HepG2 (cell line): Measurements from ENCODE around the gene VDR.

ENCODE experiments used
- BRD4 ChIP-seq: sonication (generic); formaldehyde crosslinking; IDR thresholded peaks from 2 replicates; pipeline ENCODE4 v1.4.0; 2020; ENCODE audit warnings: missing genetic modification reagents
- EZH2 ChIP-seq: conservative IDR thresholded peaks from 2 replicates; pipeline ENCODE4 v1.6.1; 2012; ENCODE audit warnings: mild to moderate bottlenecking, low read depth, low read length, moderate library complexity
- JDP2 ChIP-seq: sonication (generic); formaldehyde crosslinking; IDR thresholded peaks from 2 replicates; pipeline ENCODE4 v1.8.1; 2022; ENCODE audit warnings: missing genetic modification reagents, borderline replicate concordance
- PTBP1 ChIP-seq: fragments of 200-400 bp; formaldehyde crosslinking; IDR thresholded peaks from 2 replicates; pipeline ENCODE4 v1.6.1; 2018; ENCODE audit warnings: low read length, low read depth; ENCODE audit not compliant: poor library complexity, severe bottlenecking
- RBM22 ChIP-seq: fragments of 200-400 bp; formaldehyde crosslinking; optimal IDR thresholded peaks from 2 replicates; pipeline ENCODE3; 2017; ENCODE audit warnings: mild to moderate bottlenecking, low read length, moderate library complexity
- RCOR2 ChIP-seq: IDR thresholded peaks from 2 replicates; pipeline ENCODE4 v1.6.1; 2016; ENCODE audit warnings: missing biosample characterization, missing genetic modification reagents
- ZZZ3 ChIP-seq: sonication (generic); formaldehyde crosslinking; IDR thresholded peaks from 2 replicates; pipeline ENCODE4 v1.4.0; 2020; ENCODE audit warnings: missing genetic modification reagents, mild to moderate bottlenecking, borderline replicate concordance
- TF ChIP-seq, protein P1 (sequence below): sonication (generic); formaldehyde crosslinking; IDR thresholded peaks from 2 replicates; pipeline ENCODE4 v1.4.0; 2020; ENCODE audit warnings: missing genetic modification reagents
- TF ChIP-seq, protein P2 (sequence below): sonication (generic); formaldehyde crosslinking; conservative IDR thresholded peaks from 2 replicates; pipeline ENCODE4 v1.8.0; 2022; ENCODE audit warnings: missing genetic modification reagents

DNA sequence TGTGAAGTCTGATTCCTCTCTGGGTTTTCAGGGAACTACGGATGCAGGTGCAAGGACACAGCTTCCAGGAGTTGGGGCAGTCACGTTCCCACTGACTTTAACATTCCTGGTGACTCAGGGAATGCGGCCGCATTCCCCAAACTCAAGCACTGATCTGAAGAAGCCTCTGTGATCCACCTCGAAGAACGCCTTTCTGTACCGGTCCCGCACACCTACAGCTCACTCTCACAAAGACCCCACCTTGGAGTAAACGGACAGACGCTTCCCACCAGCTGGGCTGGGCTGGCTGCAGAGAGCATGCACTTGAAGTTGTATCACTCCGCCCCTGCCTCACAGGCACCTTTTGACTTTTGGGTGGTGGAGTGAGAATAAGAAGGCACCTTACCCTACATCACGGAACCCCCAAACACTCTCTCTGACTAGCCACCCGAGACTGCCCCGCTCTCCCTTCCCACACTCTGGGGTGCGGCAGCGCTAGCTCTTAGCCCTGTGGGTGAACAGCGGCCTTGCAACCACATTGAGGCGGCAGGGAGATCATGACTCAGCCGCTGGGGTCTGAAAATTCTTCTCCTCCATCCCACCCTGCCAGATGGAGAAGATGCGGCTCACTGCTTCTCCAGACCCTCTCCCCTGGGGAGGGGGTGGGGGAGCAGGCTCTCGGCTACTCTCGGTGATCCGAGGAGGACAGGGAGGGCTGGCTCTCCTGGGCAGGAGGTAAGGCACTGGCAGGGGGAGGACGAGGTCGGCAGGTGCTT, 61.4 kb downstream of the VDR start:
- TF ChIP-seq RCOR2 (CRISPR knock-in tag) (no peak), ZZZ3 (CRISPR knock-in tag) (no peak), EZH2 (no peak), JDP2 (no peak), PTBP1 (no peak), BRD4 (CRISPR knock-in tag) (no peak), RBM22 (no peak)
- TF ChIP-seq, protein P1, sequence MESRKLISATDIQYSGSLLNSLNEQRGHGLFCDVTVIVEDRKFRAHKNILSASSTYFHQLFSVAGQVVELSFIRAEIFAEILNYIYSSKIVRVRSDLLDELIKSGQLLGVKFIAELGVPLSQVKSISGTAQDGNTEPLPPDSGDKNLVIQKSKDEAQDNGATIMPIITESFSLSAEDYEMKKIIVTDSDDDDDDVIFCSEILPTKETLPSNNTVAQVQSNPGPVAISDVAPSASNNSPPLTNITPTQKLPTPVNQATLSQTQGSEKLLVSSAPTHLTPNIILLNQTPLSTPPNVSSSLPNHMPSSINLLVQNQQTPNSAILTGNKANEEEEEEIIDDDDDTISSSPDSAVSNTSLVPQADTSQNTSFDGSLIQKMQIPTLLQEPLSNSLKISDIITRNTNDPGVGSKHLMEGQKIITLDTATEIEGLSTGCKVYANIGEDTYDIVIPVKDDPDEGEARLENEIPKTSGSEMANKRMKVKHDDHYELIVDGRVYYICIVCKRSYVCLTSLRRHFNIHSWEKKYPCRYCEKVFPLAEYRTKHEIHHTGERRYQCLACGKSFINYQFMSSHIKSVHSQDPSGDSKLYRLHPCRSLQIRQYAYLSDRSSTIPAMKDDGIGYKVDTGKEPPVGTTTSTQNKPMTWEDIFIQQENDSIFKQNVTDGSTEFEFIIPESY (CRISPR knock-in tag) = no peak
- TF ChIP-seq, protein P2, sequence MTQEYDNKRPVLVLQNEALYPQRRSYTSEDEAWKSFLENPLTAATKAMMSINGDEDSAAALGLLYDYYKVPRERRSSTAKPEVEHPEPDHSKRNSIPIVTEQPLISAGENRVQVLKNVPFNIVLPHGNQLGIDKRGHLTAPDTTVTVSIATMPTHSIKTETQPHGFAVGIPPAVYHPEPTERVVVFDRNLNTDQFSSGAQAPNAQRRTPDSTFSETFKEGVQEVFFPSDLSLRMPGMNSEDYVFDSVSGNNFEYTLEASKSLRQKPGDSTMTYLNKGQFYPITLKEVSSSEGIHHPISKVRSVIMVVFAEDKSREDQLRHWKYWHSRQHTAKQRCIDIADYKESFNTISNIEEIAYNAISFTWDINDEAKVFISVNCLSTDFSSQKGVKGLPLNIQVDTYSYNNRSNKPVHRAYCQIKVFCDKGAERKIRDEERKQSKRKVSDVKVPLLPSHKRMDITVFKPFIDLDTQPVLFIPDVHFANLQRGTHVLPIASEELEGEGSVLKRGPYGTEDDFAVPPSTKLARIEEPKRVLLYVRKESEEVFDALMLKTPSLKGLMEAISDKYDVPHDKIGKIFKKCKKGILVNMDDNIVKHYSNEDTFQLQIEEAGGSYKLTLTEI (CRISPR knock-in tag) = no peak
